ENCODE data around the gene CDYL. TPM values are rescaled to one million over a fixed set of nuclear protein-coding genes. Genes with fewer than 3 reads are reported as not detected.

The CDYL gene
- total and polyA plus RNA-seq, 9 donors, result 9.9 to 71.3 (median 45.1) TPM

- 58 to 76% (median 68%) methylated on average over 2 of the region's 2 CpGs for WGBS, 3 donors
- intact Hi-C loops (cut with DNase I), result no loop called here
- H3K36me3 ChIP-seq, result no peaks in the 10 kb centered on the region
Observed at GRCh38 chr6:4962905-4963304, 186.7 kb downstream of the CDYL start.

GRCh38 chr6:4964675-4965561 lies 188.7 kb downstream of the CDYL start:
- H3K27ac ChIP-seq, result no peak overlapping the region
- TF ChIP-seq EP300 (IDR thresholded peaks at IDR 0.05), result no peak
- no peak for TF ChIP-seq POLR2A (IDR thresholded peaks at IDR 0.05)
- TF ChIP-seq CTCF (IDR thresholded peaks at IDR 0.05), result no peak
- H3K36me3 ChIP-seq, result no peaks in the 10 kb centered on the region
- DNase-seq, result no peak
- H3K4me3 ChIP-seq, result no peak overlapping the region
- no peaks in the 10 kb centered on the region for H3K4me1 ChIP-seq (ENCODE audit: insufficient read depth)
- no peaks in the 10 kb centered on the region for H3K27me3 ChIP-seq
- no peaks in the 10 kb centered on the region for H3K9me3 ChIP-seq
- intact Hi-C loops (cut with DNase I), result no loop called here
- WGBS, 3 donors, result 73 to 77% (median 73%) methylated on average over 22 of the region's 22 CpGs

More at GRCh38 chr6:4962905-4963304, 186.7 kb downstream of the CDYL start:
- Histone ChIP-seq H3K4me1 (ENCODE audit: insufficient read depth) (no peaks in the 10 kb centered on the region), H3K27ac (no peak overlapping the region), H3K9me3 (no peaks in the 10 kb centered on the region), H3K27me3 (no peaks in the 10 kb centered on the region), H3K4me3 (no peak overlapping the region)
- TF ChIP-seq EP300 (IDR thresholded peaks at IDR 0.05) (no peak), POLR2A (IDR thresholded peaks at IDR 0.05) (no peak), CTCF (IDR thresholded peaks at IDR 0.05) (no peak)
- no peak for DNase-seq

GRCh38 chr6:4965562-4966389 lies 189.6 kb downstream of the CDYL start:
- Histone ChIP-seq H3K27ac (no peak overlapping the region), H3K9me3 (no peaks in the 10 kb centered on the region), H3K4me1 (ENCODE audit: insufficient read depth) (no peaks in the 10 kb centered on the region), H3K36me3 (no peaks in the 10 kb centered on the region), H3K27me3 (no peaks in the 10 kb centered on the region), H3K4me3 (no peak overlapping the region)
- DNase-seq, result no peak
- WGBS, 3 donors, result 84 to 87% (median 86%) methylated on average over 8 of the region's 8 CpGs
- intact Hi-C loops (cut with DNase I), result no loop called here
- no peak for TF ChIP-seq POLR2A (IDR thresholded peaks at IDR 0.05)
- no peak for TF ChIP-seq EP300 (IDR thresholded peaks at IDR 0.05)
- no peak for TF ChIP-seq CTCF (IDR thresholded peaks at IDR 0.05)

GRCh38 chr6:4967301-4968030 lies 191.3 kb downstream of the CDYL start:
- Histone ChIP-seq H3K27ac (no peak overlapping the region), H3K27me3 (no peaks in the 10 kb centered on the region), H3K4me3 (no peak overlapping the region), H3K36me3 (no peaks in the 10 kb centered on the region), H3K4me1 (ENCODE audit: insufficient read depth) (no peaks in the 10 kb centered on the region), H3K9me3 (no peaks in the 10 kb centered on the region)
- DNase-seq, result no peak
- 81 to 86% (median 82%) methylated on average over 5 of the region's 5 CpGs for WGBS, 3 donors
- no peak for TF ChIP-seq CTCF (IDR thresholded peaks at IDR 0.05)
- TF ChIP-seq EP300 (IDR thresholded peaks at IDR 0.05), result no peak
- TF ChIP-seq POLR2A (IDR thresholded peaks at IDR 0.05), result no peak
- intact Hi-C loops (cut with DNase I), result no loop called here

All from ovary (tissue), 9 donors.